Large intestine (tissue), 3 donors: ENCODE measurements around the gene C10orf90. TPM values are rescaled to one million over a fixed set of nuclear protein-coding genes. Genes with fewer than 3 reads are reported as not detected.

Experiments
- DNase-seq, 2 donors: peaks; one replicate each; pipeline versions ENCODE4 v3.0.0 to v3.0.0-alpha.2; 2013
- H3K27ac ChIP-seq: one replicate; pipeline ENCODE4 v1.5.1; 2013; ENCODE audit warnings: low read length
- H3K27me3 ChIP-seq: 2 replicates; pipeline ENCODE4 v1.6.1; 2013; ENCODE audit warnings: low read length; ENCODE audit not compliant: control insufficient read depth, insufficient read depth
- H3K36me3 ChIP-seq: 2 replicates; pipeline ENCODE4 v1.6.1; 2013; ENCODE audit warnings: low read length; ENCODE audit not compliant: control insufficient read depth, insufficient read depth
- H3K4me1 ChIP-seq: one replicate; pipeline ENCODE4 v1.6.1; 2013; ENCODE audit warnings: low read length; ENCODE audit not compliant: control insufficient read depth, insufficient read depth
- H3K4me3 ChIP-seq: one replicate; pipeline ENCODE4 v1.5.1; 2013; ENCODE audit warnings: low read length
- H3K9me3 ChIP-seq: one replicate; pipeline ENCODE4 v1.6.1; 2013; ENCODE audit warnings: mild to moderate bottlenecking, low read depth, low read length, moderate library complexity; ENCODE audit not compliant: control insufficient read depth
- WGBS: methylation state at CpG from one replicate; pipeline ENCODE4 v1.1.5; 2013; ENCODE audit warnings: low lambda C conversion rate; ENCODE audit not compliant: insufficient coverage; 5-methylcytosine and 5-hydroxymethylcytosine counted together
- polyA plus RNA-seq: library from polyadenylated mRNA; unstranded; fragments of 120-200 nt; gene quantifications from one replicate; pipeline ENCODE4 v1.2.1, GENCODE V29; 2013

Gene C10orf90
- polyA plus RNA-seq, 1 donor: not detected

DNA sequence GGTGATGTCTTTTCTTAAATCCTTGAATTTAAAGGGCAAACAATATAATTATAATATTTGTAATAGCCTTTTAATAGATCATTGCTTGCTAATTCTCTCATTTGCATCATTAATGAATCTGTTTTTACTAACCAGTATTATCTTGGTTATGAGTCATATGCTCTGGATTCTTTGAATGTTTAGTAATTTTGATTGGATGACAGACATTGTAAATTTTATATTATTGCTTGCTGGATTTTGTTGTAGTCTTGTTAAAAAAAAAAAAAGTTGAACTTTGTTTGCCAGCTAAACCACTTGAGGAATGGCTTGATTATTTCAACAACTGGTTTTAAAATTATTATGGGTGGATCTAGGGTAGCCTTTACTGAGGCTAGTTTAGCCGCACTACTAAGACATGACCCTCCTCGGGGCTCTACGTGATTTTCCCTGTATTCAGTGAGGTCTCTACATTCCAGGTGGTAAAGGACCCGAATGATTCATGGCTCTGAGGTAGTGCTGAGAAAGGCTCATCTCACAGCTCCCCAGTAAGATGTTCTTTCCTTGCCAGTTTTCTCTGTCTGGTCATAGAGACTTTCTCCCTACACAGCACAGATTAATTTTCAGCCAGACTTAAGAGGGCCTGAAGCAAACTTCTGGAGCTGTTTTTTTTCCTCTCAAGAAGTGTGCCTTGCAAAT lies 8.5 kb downstream of the C10orf90 start:
- DNase-seq: no peak
- H3K9me3 ChIP-seq: no peaks in the 10 kb centered on the region
- no peak overlapping the region for H3K27ac ChIP-seq
- no peak overlapping the region for H3K4me3 ChIP-seq
- H3K4me1 ChIP-seq: no peaks in the 10 kb centered on the region
- H3K27me3 ChIP-seq: no peaks in the 10 kb centered on the region
- whole genome bisulfite sequencing: no CpG with 5 or more reads among the region's 4 CpGs
- no peaks in the 10 kb centered on the region for H3K36me3 ChIP-seq

GRCh38 chr10:126661356-126661755 lies 9.1 kb downstream of the C10orf90 start:
- no CpG with 5 or more reads among the region's 1 CpG for WGBS
- Histone ChIP-seq H3K27ac (no peak overlapping the region), H3K36me3 (no peaks in the 10 kb centered on the region), H3K4me3 (no peak overlapping the region), H3K4me1 (no peaks in the 10 kb centered on the region), H3K27me3 (no peaks in the 10 kb centered on the region), H3K9me3 (no peaks in the 10 kb centered on the region)
- no peak for DNase-seq

GRCh38 chr10:126659750-126660149 lies 10.7 kb downstream of the C10orf90 start:
- no peak overlapping the region for H3K4me3 ChIP-seq
- no peaks in the 10 kb centered on the region for H3K27me3 ChIP-seq
- H3K27ac ChIP-seq: no peak overlapping the region
- WGBS: no CpG with 5 or more reads among the region's 4 CpGs
- DNase-seq: no peak
- H3K36me3 ChIP-seq: no peaks in the 10 kb centered on the region
- H3K4me1 ChIP-seq: no peaks in the 10 kb centered on the region
- no peaks in the 10 kb centered on the region for H3K9me3 ChIP-seq

- WGBS: no CpG with 5 or more reads among the region's 4 CpGs
- Histone ChIP-seq H3K4me3 (no peak overlapping the region), H3K27me3 (no peaks in the 10 kb centered on the region), H3K36me3 (no peaks in the 10 kb centered on the region), H3K9me3 (no peaks in the 10 kb centered on the region), H3K4me1 (no peaks in the 10 kb centered on the region), H3K27ac (no peak overlapping the region)
- DNase-seq: no peak
Observed at GRCh38 chr10:126658928-126659327, 11.6 kb downstream of the C10orf90 start.

DNA sequence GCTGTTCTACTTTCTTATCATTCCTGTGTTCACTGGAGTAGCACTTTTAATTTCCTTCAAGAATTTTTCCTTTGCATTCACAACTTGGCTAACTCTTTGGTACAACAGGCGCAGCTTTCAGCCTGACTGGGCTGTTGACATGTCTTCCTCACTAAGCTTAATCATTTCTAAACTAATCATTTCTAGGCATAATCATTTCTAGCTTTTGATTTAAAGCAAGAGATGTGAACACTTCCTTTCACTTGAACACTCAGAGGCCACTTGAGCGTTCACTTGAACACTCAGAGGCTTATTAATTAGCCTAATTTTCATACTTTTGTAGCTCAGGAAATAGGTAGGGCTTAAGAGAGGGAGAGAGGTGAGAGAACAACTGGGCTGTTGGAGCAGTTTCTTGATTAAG lies 15.9 kb downstream of the C10orf90 start:
- DNase-seq: no peak
- Histone ChIP-seq H3K27me3 (no peaks in the 10 kb centered on the region), H3K27ac (no peak overlapping the region), H3K4me3 (no peak overlapping the region), H3K36me3 (no peaks in the 10 kb centered on the region), H3K9me3 (no peaks in the 10 kb centered on the region), H3K4me1 (no peaks in the 10 kb centered on the region)
- WGBS: 100% methylated on average over 1 of the region's 2 CpGs

- H3K27ac ChIP-seq: no peak overlapping the region
- WGBS: 100% methylated on average over 1 of the region's 3 CpGs
- no peaks in the 10 kb centered on the region for H3K36me3 ChIP-seq
- no peaks in the 10 kb centered on the region for H3K27me3 ChIP-seq
- no peaks in the 10 kb centered on the region for H3K4me1 ChIP-seq
- H3K9me3 ChIP-seq: no peaks in the 10 kb centered on the region
- H3K4me3 ChIP-seq: no peak overlapping the region
- no peak for DNase-seq
Observed at GRCh38 chr10:126651467-126651866, 19.0 kb downstream of the C10orf90 start.

GRCh38 chr10:126650161-126650560 lies 20.3 kb downstream of the C10orf90 start:
- no peak overlapping the region for H3K4me3 ChIP-seq
- H3K27me3 ChIP-seq: no peaks in the 10 kb centered on the region
- H3K27ac ChIP-seq: no peak overlapping the region
- H3K4me1 ChIP-seq: no peaks in the 10 kb centered on the region
- no peak for DNase-seq
- WGBS: 90% methylated on average over 3 of the region's 7 CpGs
- H3K36me3 ChIP-seq: no peaks in the 10 kb centered on the region
- H3K9me3 ChIP-seq: no peaks in the 10 kb centered on the region

- Histone ChIP-seq H3K9me3 (no peaks in the 10 kb centered on the region), H3K4me1 (no peaks in the 10 kb centered on the region), H3K27ac (no peak overlapping the region), H3K4me3 (no peak overlapping the region), H3K27me3 (no peaks in the 10 kb centered on the region), H3K36me3 (no peaks in the 10 kb centered on the region)
- DNase-seq: no peak
- no CpG with 5 or more reads among the region's 5 CpGs for WGBS
Observed at GRCh38 chr10:126647116-126647515, 23.4 kb downstream of the C10orf90 start.

DNA sequence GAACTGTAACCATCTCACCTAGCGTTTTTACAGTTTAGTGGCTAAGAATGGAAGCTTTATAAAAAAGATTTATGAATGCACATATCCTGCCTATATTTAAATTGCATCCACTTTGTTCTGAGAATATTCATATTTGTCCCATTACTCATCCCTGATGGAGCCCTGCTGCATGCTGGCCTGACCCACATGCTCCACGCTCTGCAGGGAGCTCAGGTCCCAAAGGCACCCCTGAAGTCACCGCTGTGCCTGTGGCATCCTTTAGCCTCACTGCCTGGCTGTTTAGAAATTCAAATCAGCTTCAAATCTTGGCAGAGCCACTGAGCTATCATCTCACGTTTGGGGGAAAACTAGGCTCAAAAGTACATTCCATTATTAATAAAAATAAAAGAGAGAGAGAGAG lies 24.4 kb downstream of the C10orf90 start:
- H3K4me3 ChIP-seq: no peak overlapping the region
- no peaks in the 10 kb centered on the region for H3K9me3 ChIP-seq
- H3K36me3 ChIP-seq: no peaks in the 10 kb centered on the region
- no peak for DNase-seq
- H3K27me3 ChIP-seq: no peaks in the 10 kb centered on the region
- no peaks in the 10 kb centered on the region for H3K4me1 ChIP-seq
- no peak overlapping the region for H3K27ac ChIP-seq
- 86% methylated on average over 1 of the region's 4 CpGs for WGBS

DNA sequence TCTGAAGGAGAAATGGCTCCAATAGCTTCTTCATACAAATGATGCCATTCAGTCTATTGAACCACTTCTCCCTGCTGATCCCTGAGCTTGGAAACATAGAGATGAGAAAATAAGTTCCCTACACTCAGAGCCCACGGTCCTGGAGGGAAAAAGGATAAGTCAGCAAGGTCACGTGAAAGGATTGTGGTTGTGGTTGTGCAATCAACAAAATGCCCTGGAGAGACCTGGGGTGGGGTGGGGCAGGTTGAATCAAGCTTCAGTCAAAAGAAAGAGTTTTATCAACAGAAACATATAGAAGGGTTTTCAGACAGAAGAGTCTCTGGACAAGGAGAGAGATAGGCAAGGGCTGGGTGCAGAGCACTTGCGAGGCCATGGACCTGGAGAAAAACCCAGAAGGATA lies 30.1 kb downstream of the C10orf90 start:
- no peak overlapping the region for H3K4me3 ChIP-seq
- H3K27ac ChIP-seq: no peak overlapping the region
- no peak for DNase-seq
- no CpG with 5 or more reads among the region's 3 CpGs for WGBS
- H3K4me1 ChIP-seq: no peaks in the 10 kb centered on the region
- no peaks in the 10 kb centered on the region for H3K27me3 ChIP-seq
- no peaks in the 10 kb centered on the region for H3K9me3 ChIP-seq
- H3K36me3 ChIP-seq: no peaks in the 10 kb centered on the region

GRCh38 chr10:126639084-126639483 lies 31.4 kb downstream of the C10orf90 start:
- Histone ChIP-seq H3K27ac (no peak overlapping the region), H3K27me3 (no peaks in the 10 kb centered on the region), H3K9me3 (no peaks in the 10 kb centered on the region), H3K4me3 (no peak overlapping the region), H3K4me1 (no peaks in the 10 kb centered on the region), H3K36me3 (no peaks in the 10 kb centered on the region)
- DNase-seq: no peak
- WGBS: no CpG with 5 or more reads among the region's 9 CpGs
